GM18870 (cell line): ENCODE measurements around the gene SPIRE1.
"Not testable (repeated sequence)": the region's sequence is repeated elsewhere in the genome, so short reads cannot be mapped to it uniquely, and the experiment has no call there.

ENCODE experiments used
- ATAC-seq: cut with Tn5 transposase; IDR thresholded peaks from one replicate; pipeline ENCODE4 v1.9.1; 2021; ENCODE audit warnings: moderate library complexity; ENCODE audit not compliant: unreplicated experiment

The SPIRE1 gene

GRCh38 chr18:12599966-12600365 lies 57.9 kb downstream of the SPIRE1 start:
- no peak for ATAC-seq

GRCh38 chr18:12599543-12599942 lies 58.4 kb downstream of the SPIRE1 start:
- ATAC-seq = no peak

DNA sequence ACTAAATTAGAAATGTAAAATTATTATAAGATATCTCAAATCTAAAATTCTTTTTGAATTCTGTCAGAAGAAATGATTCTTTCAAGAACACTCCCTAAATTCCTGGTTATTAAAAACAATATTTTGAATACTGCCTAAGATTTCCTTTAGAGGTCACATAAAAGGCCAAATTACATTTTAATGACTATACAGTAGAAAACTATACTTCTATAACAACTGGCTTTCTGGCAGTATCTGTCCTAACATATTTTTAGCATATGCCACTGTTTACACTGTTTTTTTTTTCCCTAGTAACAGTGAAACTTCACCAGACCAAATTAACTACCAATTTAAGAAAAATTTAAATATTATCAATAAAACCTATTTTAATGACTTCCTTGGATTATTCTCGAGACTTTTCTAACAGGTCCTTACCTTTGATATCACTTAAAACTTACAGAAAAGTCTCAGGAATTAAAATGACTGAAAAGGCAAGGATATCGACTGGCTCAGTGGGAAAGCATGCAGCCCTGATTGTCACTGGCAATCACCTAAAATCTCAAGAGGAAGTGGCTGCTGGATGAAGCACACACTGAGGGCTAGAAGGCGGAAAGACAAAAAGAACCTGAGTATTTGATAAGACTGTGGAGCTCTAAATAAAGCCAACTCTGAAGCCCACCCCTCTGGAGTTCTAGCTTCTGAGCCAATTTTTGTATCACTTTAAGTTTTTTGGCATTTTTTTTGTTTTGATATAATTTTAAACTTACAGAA lies 59.6 kb downstream of the SPIRE1 start:
- ATAC-seq = no peak

GRCh38 chr18:12597760-12598159 lies 60.1 kb downstream of the SPIRE1 start:
- no peak for ATAC-seq

GRCh38 chr18:12595571-12596255 lies 62.2 kb downstream of the SPIRE1 start:
- no peak for ATAC-seq

DNA sequence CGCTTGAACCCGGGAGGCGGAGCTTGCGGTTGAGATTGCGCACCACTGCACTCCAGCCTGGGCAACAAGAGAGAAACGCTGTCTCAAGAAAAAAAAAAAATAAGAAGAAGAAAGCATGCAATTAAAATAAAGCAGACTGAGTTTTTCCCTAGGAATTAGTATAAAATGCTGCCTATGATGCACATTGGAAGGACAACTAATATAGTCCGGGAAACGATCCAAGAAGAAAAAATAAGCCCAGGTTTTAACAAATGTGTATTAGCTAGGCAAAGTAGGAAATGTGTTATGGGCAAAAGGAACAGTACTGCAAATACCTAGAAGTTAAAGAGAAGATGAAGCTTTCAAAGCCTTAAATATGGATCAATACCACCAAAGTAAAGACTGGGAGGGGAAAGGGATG lies 64.0 kb downstream of the SPIRE1 start:
- no peak for ATAC-seq

DNA sequence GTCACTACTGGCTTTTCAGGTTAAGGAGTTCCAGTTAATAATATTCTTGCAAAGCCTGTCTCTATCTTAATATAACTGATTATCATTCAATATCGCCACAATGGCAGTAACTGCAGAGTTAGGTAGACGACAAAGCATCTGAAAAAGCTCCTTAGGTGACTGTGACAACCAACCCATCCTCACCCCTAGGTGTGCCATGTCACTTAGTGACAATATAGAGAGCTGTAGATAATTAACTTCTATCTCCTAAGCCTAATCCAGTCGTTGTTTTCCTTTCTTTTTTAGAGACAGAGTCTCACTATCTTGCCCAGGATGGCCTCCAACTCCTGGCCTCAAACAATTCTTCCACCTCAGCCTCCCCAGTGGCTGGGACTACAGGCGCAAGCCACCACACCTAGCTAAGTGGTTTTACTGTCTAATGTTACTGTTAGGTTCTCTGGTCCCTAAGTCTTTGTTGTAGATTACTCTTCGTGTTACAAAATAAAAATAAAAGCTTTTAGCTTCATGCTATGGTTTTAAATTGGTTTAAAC lies 65.2 kb downstream of the SPIRE1 start:
- no peak for ATAC-seq

DNA sequence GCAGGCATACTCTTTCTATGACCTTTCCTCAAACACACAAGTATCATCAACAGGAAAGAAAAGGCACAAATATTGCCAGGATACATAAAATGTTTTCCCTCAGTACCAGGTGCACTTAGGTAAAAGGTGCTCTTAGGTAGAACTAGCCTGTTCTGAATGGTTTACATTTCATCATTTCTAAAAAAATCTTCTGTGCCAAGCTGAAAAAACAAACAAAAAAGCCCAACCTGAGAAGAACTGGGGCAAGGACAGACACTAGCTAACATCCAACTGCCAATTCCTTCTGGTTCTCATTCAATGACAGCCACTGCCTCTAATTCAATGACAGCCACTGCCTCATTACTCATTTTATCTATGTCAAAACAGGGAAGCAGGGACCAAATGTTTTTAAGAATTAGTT lies 68.5 kb downstream of the SPIRE1 start:
- ATAC-seq = no peak

DNA sequence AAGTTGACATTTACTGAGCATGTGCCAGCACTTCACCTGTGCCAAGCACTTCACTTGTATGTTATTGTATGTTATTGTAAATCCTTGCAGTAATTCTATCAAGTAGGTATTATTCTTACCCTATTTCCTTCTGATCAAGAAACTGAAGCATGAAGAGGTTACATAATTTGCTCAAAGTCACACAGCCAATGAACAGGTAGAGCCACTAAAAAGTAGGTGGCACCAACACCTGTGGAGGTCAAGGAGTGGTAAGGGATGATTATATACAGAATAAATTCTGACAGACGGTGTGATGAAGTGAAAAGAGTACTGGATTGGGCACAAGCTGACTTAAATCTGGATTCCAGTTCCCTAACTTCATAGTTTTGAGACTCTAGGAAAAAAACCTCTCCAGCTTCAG lies 71.0 kb downstream of the SPIRE1 start:
- no peak for ATAC-seq

DNA sequence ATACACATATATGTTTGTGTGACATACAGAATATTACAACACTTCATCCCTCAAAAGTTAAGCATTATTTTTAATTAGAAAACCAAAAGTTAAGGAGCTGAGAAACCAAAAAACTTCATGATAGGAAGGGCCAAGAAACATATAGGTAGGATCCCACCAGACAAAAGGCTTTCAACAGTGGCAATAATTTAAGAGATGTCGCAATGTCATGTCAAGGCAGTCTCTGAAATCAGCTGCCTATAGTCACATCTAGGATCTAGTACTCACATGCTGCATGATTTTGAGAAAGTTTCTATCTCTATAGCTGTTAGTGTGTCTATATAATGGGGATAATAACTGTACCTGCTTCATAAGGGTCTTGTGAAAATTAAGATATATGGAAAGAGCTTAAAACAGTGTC lies 72.7 kb downstream of the SPIRE1 start:
- no peak for ATAC-seq

GRCh38 chr18:12580630-12581342 lies 77.1 kb downstream of the SPIRE1 start:
- ATAC-seq = no peak

GRCh38 chr18:12579775-12580174 lies 78.1 kb downstream of the SPIRE1 start:
- no peak for ATAC-seq

GRCh38 chr18:12577848-12578247 lies 80.1 kb downstream of the SPIRE1 start:
- ATAC-seq = no peak

- no peak for ATAC-seq
Measured at GRCh38 chr18:12574494-12575185, 83.3 kb downstream of the SPIRE1 start.

- no peak for ATAC-seq
Measured at GRCh38 chr18:12571630-12572029, 86.3 kb downstream of the SPIRE1 start.

- ATAC-seq = no peak
Measured at GRCh38 chr18:12569791-12570190, 88.1 kb downstream of the SPIRE1 start.

GRCh38 chr18:12567849-12568248 lies 90.1 kb downstream of the SPIRE1 start:
- ATAC-seq = no peak

DNA sequence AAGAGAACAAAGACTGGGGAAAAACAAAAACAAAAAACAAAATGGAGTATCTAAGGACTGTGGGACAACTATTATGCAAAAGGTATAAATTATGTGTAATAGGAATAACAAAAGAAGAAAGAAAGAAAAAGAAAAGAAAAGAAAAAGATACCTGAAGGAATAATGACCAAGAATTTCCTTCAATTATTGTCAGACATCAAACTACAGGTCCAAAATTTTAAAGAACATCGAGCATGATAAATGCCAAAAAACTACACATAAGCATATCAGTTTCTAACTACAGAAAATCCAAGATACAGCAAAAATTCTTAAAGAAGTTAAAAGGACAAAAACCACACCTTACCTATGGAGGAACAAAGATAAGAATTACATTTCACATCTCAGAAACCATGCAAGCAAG lies 93.0 kb downstream of the SPIRE1 start:
- no peak for ATAC-seq

- ATAC-seq = no peak
Measured at GRCh38 chr18:12564378-12564777, 93.5 kb downstream of the SPIRE1 start.

GRCh38 chr18:12560600-12560999 lies 97.3 kb downstream of the SPIRE1 start:
- not testable (repeated sequence) for ATAC-seq

GRCh38 chr18:12559319-12559718 lies 98.6 kb downstream of the SPIRE1 start:
- ATAC-seq = no peak
